HG03139 (cell line): ENCODE results near the gene STKLD1.
"Not testable (repeated sequence)": the region's sequence is repeated elsewhere in the genome, so short reads cannot be mapped to it uniquely, and the experiment has no call there.

Source experiments
- ATAC-seq: cut with Tn5 transposase; IDR thresholded peaks from one replicate; pipeline ENCODE4 v1.9.1; 2021; ENCODE audit not compliant: unreplicated experiment

STKLD1 gene

GRCh38 chr9:133360400-133361393, 15.5 kb upstream of the STKLD1 start:
- no peak for ATAC-seq

DNA sequence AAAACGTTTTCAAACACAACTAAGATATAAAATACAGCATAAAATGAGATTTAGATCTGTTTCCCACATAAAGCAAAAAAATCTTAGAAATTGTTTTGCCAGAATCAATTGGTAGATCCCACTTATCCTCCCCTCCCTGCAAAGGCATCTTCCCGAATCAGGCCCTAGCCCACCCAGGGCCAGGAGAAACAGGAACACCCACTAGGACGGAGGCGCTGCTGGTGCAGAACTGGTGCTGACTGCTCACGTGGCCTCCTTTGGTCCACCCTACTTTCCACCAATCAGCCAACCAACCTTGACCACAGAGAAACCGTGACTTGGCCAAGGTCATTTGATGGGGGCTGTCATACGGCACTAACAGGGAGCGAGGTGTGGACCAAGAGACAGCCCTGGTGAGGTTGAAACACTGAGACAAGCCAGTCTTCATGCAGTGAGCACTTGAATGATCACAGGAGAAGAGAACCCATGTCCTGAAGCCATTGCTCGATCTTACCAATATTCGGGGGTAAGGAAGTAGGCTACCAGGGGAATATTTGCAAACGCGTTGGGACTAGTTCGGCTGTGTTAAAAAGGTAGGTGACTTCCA, 14.6 kb upstream of the STKLD1 start:
- no peak for ATAC-seq

DNA sequence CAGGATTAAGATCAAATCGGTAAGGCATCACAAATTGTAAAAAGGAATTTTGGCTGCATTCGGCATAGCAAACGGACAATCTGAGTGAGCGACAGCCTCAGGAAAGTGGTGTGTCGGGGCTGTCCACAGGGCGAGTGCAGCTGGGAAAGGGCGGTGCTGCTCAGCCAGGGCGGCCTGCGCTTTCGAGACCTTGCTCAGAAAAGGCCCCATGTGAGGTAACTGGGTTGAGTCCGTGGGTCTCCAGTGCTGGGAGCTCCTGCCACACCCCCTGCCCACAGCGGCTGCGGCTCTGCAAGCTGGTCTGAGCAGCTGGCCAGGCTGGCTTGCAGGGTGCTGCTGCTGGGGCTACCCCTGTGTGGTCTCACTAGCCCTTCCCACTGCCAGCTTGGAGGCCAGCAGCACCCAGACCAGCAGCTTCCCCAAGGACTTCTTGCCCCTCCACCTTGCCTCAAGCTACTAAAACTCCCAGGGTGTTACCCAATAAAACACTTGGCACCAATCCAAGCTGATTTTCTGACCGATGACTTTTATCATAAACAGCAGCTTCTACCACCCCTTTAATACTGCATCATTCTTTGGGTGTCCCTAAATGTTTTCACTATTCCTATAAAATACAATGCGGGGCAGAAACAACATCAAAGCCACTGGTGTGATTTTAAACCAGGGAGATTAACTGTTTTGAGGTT, 13.7 kb upstream of the STKLD1 start:
- ATAC-seq, result no peak

DNA sequence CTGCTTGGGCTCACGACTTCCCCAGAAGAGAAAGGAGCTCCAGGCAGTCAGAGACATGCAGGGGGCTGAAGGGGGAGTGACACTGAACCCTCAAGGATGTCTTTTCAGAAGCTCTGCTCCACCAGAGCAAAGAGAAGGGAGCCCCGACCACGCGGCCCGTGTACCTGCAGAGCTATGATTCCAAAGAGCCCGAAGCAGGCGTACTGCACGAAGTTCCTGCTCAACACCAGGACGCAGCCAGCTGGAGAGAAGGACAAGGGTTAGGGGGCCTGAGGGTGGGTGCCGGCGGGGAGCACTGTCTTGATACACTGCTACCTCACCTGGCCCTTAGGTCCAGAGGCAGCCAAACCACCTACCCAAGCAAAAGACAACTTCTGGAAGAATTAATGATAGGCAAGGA, 9.7 kb upstream of the STKLD1 start:
- ATAC-seq, result no peak

- no peak for ATAC-seq
Observed at GRCh38 chr9:133367221-133367620, 8.9 kb upstream of the STKLD1 start.

- ATAC-seq, result no peak
Observed at GRCh38 chr9:133367778-133368177, 8.4 kb upstream of the STKLD1 start.

DNA sequence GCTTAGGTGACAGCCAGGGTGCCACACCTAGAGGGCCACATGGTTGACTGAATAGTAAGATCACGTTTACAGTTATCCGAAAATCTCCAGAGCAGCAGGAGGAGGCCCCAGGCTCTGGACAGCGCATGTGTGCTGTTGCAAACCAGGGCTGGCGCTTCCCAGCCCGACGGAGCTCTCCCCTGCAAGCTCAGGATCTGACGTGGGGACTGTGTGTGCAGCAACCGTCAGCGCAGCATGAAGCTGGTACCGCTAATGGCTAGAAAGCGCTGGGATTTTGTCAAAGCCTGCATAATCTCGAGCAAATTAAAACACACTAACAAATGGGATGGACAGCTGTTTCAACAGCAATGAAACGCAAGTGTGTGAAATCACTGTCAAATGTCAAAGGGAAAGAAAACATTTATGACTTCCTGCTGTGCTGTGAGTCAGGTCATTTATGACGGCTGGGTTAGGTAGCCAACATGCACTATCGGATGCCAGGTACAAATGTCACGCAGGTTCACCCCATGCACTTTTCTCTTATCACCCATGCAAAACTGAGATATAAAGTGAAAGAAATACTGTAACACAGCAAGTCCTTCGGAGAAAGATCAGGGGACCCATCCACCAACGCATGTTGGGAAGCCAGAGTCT, 7.8 kb upstream of the STKLD1 start:
- no peak for ATAC-seq

GRCh38 chr9:133369422-133369821, 6.7 kb upstream of the STKLD1 start:
- no peak for ATAC-seq

GRCh38 chr9:133369933-133370332, 6.2 kb upstream of the STKLD1 start:
- ATAC-seq, result no peak

- ATAC-seq, result no peak
Observed at GRCh38 chr9:133370685-133371084, 5.5 kb upstream of the STKLD1 start.

DNA sequence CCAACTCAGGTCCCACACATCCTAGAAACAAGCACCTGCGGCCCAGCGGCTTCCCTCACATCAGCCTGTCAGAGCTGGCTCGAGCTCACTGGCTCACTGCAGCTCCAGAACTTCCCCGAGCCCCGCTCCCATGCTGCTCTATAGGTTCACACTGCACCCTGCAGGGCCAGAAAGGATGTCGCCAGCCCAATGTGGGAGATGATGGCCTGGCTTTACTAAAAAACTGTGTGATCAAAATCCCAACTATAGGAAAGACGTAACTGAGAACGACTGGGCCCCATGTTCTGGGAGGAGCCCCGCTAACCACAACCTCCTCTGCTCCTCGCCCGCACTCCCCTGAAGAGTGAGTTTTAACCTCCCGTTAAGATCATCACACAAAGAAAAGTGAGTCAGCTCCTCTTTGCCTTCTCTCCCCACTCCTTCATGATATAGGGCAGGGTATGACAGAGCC, 4.9 kb upstream of the STKLD1 start:
- no peak for ATAC-seq

- no peak for ATAC-seq
Observed at GRCh38 chr9:133372144-133372543, 4.0 kb upstream of the STKLD1 start.

GRCh38 chr9:133374612-133375115, 1.5 kb upstream of the STKLD1 start:
- no peak for ATAC-seq

DNA sequence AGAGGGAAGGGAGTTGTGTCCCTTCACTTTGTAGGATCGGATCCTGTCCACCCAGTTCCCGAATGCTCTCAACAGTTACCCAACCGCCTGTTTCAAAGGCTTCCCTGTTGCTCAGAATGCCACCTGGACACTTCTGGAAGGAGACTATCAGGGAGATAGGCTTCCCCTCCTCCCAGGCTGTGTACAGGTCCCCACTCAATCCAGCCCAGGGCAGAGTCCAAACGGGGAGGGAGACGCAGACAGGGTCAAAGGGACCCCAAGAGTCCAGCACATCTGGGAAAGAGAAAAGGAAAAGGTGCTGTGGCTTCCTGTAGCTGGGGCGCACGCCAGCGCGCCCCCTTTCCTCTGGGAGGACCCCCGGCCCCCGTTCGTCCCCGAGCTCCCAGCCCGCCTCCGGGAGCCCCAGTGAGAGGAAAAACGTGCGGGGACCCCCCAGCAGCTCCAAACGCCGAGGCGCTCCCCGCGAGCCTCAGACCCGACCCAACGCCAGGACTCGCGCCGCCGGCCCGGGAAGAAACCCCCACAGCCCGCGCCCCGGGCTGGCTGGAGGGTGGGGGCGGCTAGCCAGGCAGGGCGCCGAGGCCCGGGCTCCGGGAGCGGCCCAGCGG, 946 bp upstream of the STKLD1 start:
- ATAC-seq, result no peak

DNA sequence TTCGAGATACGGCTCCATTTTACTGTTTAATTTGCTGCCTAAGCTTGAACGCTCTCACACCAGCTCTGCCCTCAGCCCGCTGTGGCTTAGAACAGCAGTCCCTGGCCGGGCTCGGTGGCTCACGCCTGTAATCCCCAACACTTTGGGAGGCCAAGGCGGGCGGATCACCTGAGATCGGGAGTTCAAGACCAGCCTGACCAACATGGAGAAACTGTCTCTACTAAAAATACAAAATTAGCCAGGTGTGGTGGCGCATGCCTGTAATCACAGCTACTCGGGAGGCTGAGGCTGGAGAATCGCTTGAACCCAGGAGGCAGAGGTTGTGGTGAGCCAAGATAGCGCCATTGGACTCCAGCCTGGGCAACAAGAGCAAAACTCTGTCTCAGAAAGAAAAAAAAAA, 1.1 kb downstream of the STKLD1 start:
- ATAC-seq, result not testable (repeated sequence)

DNA sequence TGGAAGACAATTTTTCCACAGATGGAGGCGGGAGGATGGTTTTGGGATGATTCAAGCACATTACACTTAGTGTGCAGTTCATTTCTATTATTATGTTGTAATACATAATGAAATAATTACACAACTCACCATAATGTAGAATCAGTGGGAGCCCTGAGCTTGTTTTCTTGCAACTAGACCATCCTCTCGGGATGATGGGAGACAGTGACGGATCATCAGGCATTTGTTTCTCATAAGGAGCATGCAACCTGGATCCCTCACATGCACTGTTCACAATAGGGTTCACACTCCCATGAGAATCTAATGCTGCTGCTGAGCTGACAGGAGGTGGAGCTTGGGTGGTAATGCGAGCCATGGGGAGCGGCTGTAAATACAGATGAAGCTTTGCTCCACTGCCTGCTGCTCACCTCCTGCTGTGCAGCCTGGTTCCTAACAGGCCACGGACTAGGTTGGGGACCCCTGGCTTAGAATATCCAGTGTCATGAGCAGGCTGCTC, 1.6 kb downstream of the STKLD1 start:
- ATAC-seq, result no peak

- ATAC-seq, result no peak
Observed at GRCh38 chr9:133378408-133378962, 2.3 kb downstream of the STKLD1 start.

DNA sequence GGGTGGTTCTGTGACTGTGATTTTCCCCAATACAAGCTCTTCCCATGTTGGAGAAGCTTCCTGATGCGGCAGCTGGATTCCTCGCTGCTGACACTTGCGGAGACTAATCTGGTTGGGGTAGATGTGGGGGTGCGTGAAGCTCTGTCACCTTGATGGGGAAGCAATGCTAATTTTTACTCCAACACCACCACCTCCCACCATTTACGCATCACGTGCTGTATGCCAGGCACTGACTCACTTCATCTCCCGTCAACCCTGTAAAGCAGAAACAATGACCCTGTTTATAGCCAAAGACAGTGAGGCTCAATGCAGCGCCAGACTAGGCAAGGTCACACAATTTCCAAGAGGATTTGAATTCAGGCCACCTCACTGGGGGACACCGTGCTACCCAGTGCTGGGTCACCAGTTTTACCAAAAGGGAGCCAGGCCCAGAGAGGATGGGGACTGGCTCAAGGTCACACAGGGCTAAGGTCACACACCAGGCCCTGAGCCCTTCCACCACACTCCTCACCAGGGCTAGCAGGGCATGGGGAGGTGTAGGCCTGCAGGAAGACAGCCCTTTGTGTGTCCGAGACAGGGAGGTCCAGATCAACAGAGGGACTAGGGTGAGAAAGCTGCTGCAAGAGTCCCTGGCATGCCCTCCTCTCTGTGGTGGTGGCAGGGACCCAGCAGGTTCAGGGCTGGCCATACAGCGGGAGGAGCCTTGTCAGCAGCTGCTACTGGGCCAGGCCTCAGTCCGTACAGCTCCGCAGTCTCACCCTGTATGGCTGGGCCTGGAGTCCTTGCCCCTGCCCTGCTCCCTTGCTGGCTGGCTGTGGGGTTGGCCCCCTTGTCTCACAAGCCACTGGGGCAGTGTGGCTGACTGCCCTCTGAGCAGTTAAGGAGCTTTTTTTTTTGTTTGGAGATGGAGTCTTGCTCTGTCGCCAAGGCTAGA, 3.3 kb downstream of the STKLD1 start:
- no peak for ATAC-seq

GRCh38 chr9:133380734-133381133, 4.6 kb downstream of the STKLD1 start:
- ATAC-seq, result no peak
